Esophagus muscularis mucosa (tissue), 4 donors: ENCODE data around the gene LRRK1. TPM values are rescaled to one million over a fixed set of nuclear protein-coding genes. Genes with fewer than 3 reads are reported as not detected.

Source experiments
- DNase-seq: peaks from one replicate; pipeline ENCODE4 v3.0.0-alpha.2; 2017; ENCODE audit errors: extremely low spot score
- H3K27ac ChIP-seq, 4 donors: fragments of 200-600 bp; sonication (generic); replicated peaks in 1 of 4; 1 replicate in 3 of 4; 2 replicates in 1 of 4; pipeline ENCODE4 v1.5.1; 2016 to 2019; ENCODE audit warnings: mild to moderate bottlenecking in 1 of 4
- H3K27me3 ChIP-seq, 4 donors: fragments of 200-600 bp; sonication (generic); one replicate each; pipeline versions ENCODE4 v1.5.1 to v1.6.0; 2016 to 2019
- H3K36me3 ChIP-seq, 4 donors: fragments of 200-600 bp; sonication (generic); one replicate each; pipeline ENCODE4 v1.5.1; 2016 to 2019
- H3K4me1 ChIP-seq, 4 donors: fragments of 200-600 bp; sonication (generic); one replicate each; pipeline ENCODE4 v1.5.1; 2016 to 2019
- H3K4me3 ChIP-seq, 4 donors: fragments of 200-600 bp; sonication (generic); 1 replicate in 2 of 4; 2 replicates in 2 of 4; pipeline ENCODE4 v1.5.1; 2016 to 2019; ENCODE audit warnings: mild to moderate bottlenecking in 4 of 4, moderate library complexity in 1 of 4
- H3K9me3 ChIP-seq, 4 donors: fragments of 200-600 bp; sonication (generic); 1 replicate in 3 of 4; 2 replicates in 1 of 4; pipeline ENCODE4 v1.5.1; 2016 to 2019
- CTCF ChIP-seq, 3 experiments: fragments of 200-600 bp in 2 of 3; fragments of 450-650 bp in 1 of 3; sonication (generic) in 2 of 3; IDR thresholded peaks; one replicate each; pipeline ENCODE4 v1.5.1; 2017 to 2019; ENCODE audit warnings: antibody characterized with exemption in 3 of 3, mild to moderate bottlenecking in 2 of 3, moderate library complexity in 1 of 3
- EP300 ChIP-seq: sonication (generic); formaldehyde crosslinking; IDR thresholded peaks from one replicate; pipeline ENCODE4 v1.6.1; 2017; ENCODE audit warnings: antibody characterized with exemption
- POLR2A ChIP-seq: fragments of 450-650 bp; IDR thresholded peaks from one replicate; pipeline ENCODE4 v1.6.1; 2017; ENCODE audit warnings: antibody characterized with exemption, moderate library complexity, mild to moderate bottlenecking, low read depth
- POLR2AphosphoS5 ChIP-seq, 2 donors: sonication (generic); formaldehyde crosslinking; IDR thresholded peaks; one replicate each; pipeline ENCODE4 v1.6.1; 2017; ENCODE audit warnings: antibody characterized with exemption in 2 of 2
- WGBS: methylation state at CpG from one replicate; pipeline ENCODE4 v1.1.5; 2018; 5-methylcytosine and 5-hydroxymethylcytosine counted together
- intact Hi-C: fragments of 100-400 bp; cut with DNase I; formaldehyde crosslinking; loops from one replicate; pipeline ENCODE4 v1.15.1; 2023
- total RNA-seq, 4 donors: library from RNA; depleted of rRNA; stranded (reverse); fragments of >200 nt; gene quantifications; one replicate each; pipeline versions ENCODE4 v1.1.0 to v1.2.1, GENCODE V29; 2016

The LRRK1 gene
- total RNA-seq, 4 donors from 2014 or later: 11.3 to 18.0 (median 15.4) TPM

GRCh38 chr15:100875976-100876375 is 43.2 kb upstream of the LRRK1 start:
- no peak for TF ChIP-seq POLR2A
- TF ChIP-seq CTCF (IDR thresholded peaks at IDR 0.05): no peak
- TF ChIP-seq POLR2AphosphoS5 (IDR thresholded peaks at IDR 0.05): no peak
- TF ChIP-seq EP300: no peak
- no peaks in the 10 kb centered on the region for H3K36me3 ChIP-seq
- no peak for DNase-seq
- H3K27me3 ChIP-seq: peaks cover 0 to 46% (median 3%) of the 10 kb centered on the region in 4 donors
- WGBS: 100% methylated on average over 3 of the region's 7 CpGs
- H3K9me3 ChIP-seq: no peaks in the 10 kb centered on the region
- intact Hi-C loops: no loop called here
- peaks cover 6 to 23% (median 18%) of the 10 kb centered on the region in 4 donors for H3K4me1 ChIP-seq
- H3K4me3 ChIP-seq: no peak overlapping the region
- H3K27ac ChIP-seq: no peak overlapping the region

- intact Hi-C loops: no loop called here
- DNase-seq: no peak
- H3K27me3 ChIP-seq: peaks cover 0 to 58% (median 3%) of the 10 kb centered on the region in 4 donors
- H3K27ac ChIP-seq: no peak overlapping the region
- H3K36me3 ChIP-seq: no peaks in the 10 kb centered on the region
- no peaks in the 10 kb centered on the region for H3K9me3 ChIP-seq
- WGBS: 93% methylated on average over 8 of the region's 10 CpGs
- H3K4me3 ChIP-seq: no peak overlapping the region
- peaks cover 6 to 23% (median 18%) of the 10 kb centered on the region in 4 donors for H3K4me1 ChIP-seq
- TF ChIP-seq POLR2AphosphoS5 (IDR thresholded peaks at IDR 0.05): no peak
- TF ChIP-seq CTCF (IDR thresholded peaks at IDR 0.05): no peak
- TF ChIP-seq EP300: no peak
- TF ChIP-seq POLR2A: no peak
These were observed 41.6 kb upstream of the LRRK1 start for GRCh38 chr15:100877551-100877950.

GRCh38 chr15:100878130-100878529 is 41.0 kb upstream of the LRRK1 start:
- WGBS: 83% methylated on average over 2 of the region's 11 CpGs
- no peaks in the 10 kb centered on the region for H3K36me3 ChIP-seq
- DNase-seq: no peak
- H3K9me3 ChIP-seq: no peaks in the 10 kb centered on the region
- H3K4me1 ChIP-seq: peaks cover 6 to 23% (median 18%) of the 10 kb centered on the region in 4 donors
- intact Hi-C loops: no loop called here
- no peak overlapping the region for H3K27ac ChIP-seq
- H3K27me3 ChIP-seq: peaks cover 0 to 61% (median 3%) of the 10 kb centered on the region in 4 donors
- no peak overlapping the region for H3K4me3 ChIP-seq
- TF ChIP-seq EP300: no peak
- no peak for TF ChIP-seq CTCF (IDR thresholded peaks at IDR 0.05)
- TF ChIP-seq POLR2AphosphoS5 (IDR thresholded peaks at IDR 0.05): no peak
- no peak for TF ChIP-seq POLR2A

GRCh38 chr15:100878648-100879047 is 40.5 kb upstream of the LRRK1 start:
- no peak for DNase-seq
- intact Hi-C loops: no loop called here
- TF ChIP-seq CTCF (IDR thresholded peaks at IDR 0.05): no peak
- no peak for TF ChIP-seq POLR2A
- TF ChIP-seq POLR2AphosphoS5 (IDR thresholded peaks at IDR 0.05): no peak
- no peak for TF ChIP-seq EP300
- H3K27me3 ChIP-seq: peaks cover 0 to 64% (median 3%) of the 10 kb centered on the region in 4 donors
- peak overlapping the region in 3 of 4 donors; percentile 38 to 63 (median 40) for H3K27ac ChIP-seq
- H3K4me3 ChIP-seq: peak overlapping the region; percentile 57 to 72 (median 60)
- peaks cover 6 to 23% (median 18%) of the 10 kb centered on the region in 4 donors for H3K4me1 ChIP-seq
- H3K36me3 ChIP-seq: no peaks in the 10 kb centered on the region
- no peaks in the 10 kb centered on the region for H3K9me3 ChIP-seq
- 47% methylated on average over 12 of the region's 12 CpGs for WGBS

GRCh38 chr15:100879061-100879463 is 40.1 kb upstream of the LRRK1 start:
- WGBS: 14% methylated on average over 14 of the region's 62 CpGs
- H3K36me3 ChIP-seq: no peaks in the 10 kb centered on the region
- peaks cover 6 to 23% (median 18%) of the 10 kb centered on the region in 4 donors for H3K4me1 ChIP-seq
- peak overlapping the region in 3 of 4 donors; percentile 38 to 63 (median 40) for H3K27ac ChIP-seq
- intact Hi-C loops: no loop called here
- peaks cover 0 to 64% (median 5%) of the 10 kb centered on the region in 4 donors for H3K27me3 ChIP-seq
- no peak for DNase-seq
- H3K4me3 ChIP-seq: peak overlapping the region; percentile 57 to 72 (median 60)
- no peaks in the 10 kb centered on the region for H3K9me3 ChIP-seq
- TF ChIP-seq POLR2AphosphoS5 (IDR thresholded peaks at IDR 0.05): no peak
- no peak for TF ChIP-seq CTCF (IDR thresholded peaks at IDR 0.05)
- TF ChIP-seq EP300: no peak
- TF ChIP-seq POLR2A: no peak
